Adrenal gland (tissue), 5 donors: Measurements from ENCODE around the gene TNIK.

Experiments used
- CTCF ChIP-seq, 6 experiments: fragments of 450-650 bp in 4 of 6; fragments of 200-600 bp in 2 of 6; sonication (generic) in 1 of 6; IDR thresholded peaks; 1 replicate in 5 of 6; 2 replicates in 1 of 6; pipeline versions ENCODE4 v1.5.1 to v1.8.0; 2016 to 2021; ENCODE audit warnings: antibody characterized with exemption in 6 of 6, mild to moderate bottlenecking in 2 of 6, moderate library complexity in 1 of 6
- POLR2A ChIP-seq, 2 donors: fragments of 450-650 bp; IDR thresholded peaks; one replicate each; pipeline ENCODE4 v1.6.1; 2017; ENCODE audit warnings: antibody characterized with exemption in 2 of 2, mild to moderate bottlenecking in 2 of 2, moderate library complexity in 1 of 2
- donor health status: DM: no; HTN: no; CAD: no.

- TF ChIP-seq CTCF (IDR thresholded peaks at IDR 0.05) (no peak), POLR2A (IDR thresholded peaks at IDR 0.05) (no peak)
Measured at GRCh38 chr3:171225165-171225564, 235.0 kb downstream of the TNIK start.
